Thyroid gland (tissue), 4 donors: ENCODE measurements around the gene MAB21L3. TPM values are rescaled to one million over a fixed set of nuclear protein-coding genes. Genes with fewer than 3 reads are reported as not detected.

Source experiments
- DNase-seq, 2 donors: peaks; one replicate each; pipeline ENCODE4 v3.0.0-alpha.2; 2019
- H3K27ac ChIP-seq, 3 donors: fragments of 200-600 bp; sonication (generic); 1 replicate in 2 of 3; 2 replicates in 1 of 3; pipeline ENCODE4 v1.5.1; 2016 to 2019; ENCODE audit warnings: mild to moderate bottlenecking in 1 of 3, moderate library complexity in 1 of 3
- H3K27me3 ChIP-seq: fragments of 200-600 bp; sonication (generic); one replicate; pipeline ENCODE4 v1.5.1; 2019
- H3K36me3 ChIP-seq, 2 donors: fragments of 200-600 bp; sonication (generic); one replicate each; pipeline ENCODE4 v1.5.1; 2016 to 2019
- H3K4me1 ChIP-seq, 2 donors: fragments of 200-600 bp; sonication (generic); one replicate each; pipeline ENCODE4 v1.5.1; 2017 to 2019
- H3K4me3 ChIP-seq, 3 donors: fragments of 200-600 bp; sonication (generic); replicated peaks in 1 of 3; 1 replicate in 2 of 3; 2 replicates in 1 of 3; pipeline ENCODE4 v1.5.1; 2016; ENCODE audit warnings: mild to moderate bottlenecking in 1 of 3
- H3K9me3 ChIP-seq: fragments of 200-600 bp; sonication (generic); one replicate; pipeline ENCODE4 v1.5.1; 2017
- CTCF ChIP-seq, 6 experiments: fragments of 200-600 bp in 3 of 6; fragments of 450-650 bp in 3 of 6; sonication (generic) in 3 of 6; IDR thresholded peaks; one replicate each; pipeline ENCODE4 v1.5.1; 2016 to 2019; ENCODE audit warnings: antibody characterized with exemption in 6 of 6, mild to moderate bottlenecking in 2 of 6, inconsistent platforms in 1 of 6, moderate library complexity in 1 of 6
- POLR2A ChIP-seq, 2 donors: fragments of 450-650 bp; IDR thresholded peaks; one replicate each; pipeline ENCODE4 v1.6.1; 2017; ENCODE audit warnings: antibody characterized with exemption in 2 of 2, mild to moderate bottlenecking in 2 of 2, moderate library complexity in 1 of 2
- WGBS, 2 donors: methylation state at CpG; one replicate each; pipeline ENCODE4 v1.1.5; 2017; 5-methylcytosine and 5-hydroxymethylcytosine counted together
- intact Hi-C: fragments of 100-400 bp; cut with DNase I; formaldehyde crosslinking; loops from one replicate; pipeline ENCODE4 v1.15.1; 2023
- total RNA-seq, 4 donors: library from RNA; depleted of rRNA; stranded (reverse); fragments of >200 nt; gene quantifications; one replicate each; pipeline ENCODE4 v1.2.3, GENCODE V29; 2016

MAB21L3 gene
- total RNA-seq, 4 donors from 2014 or later: 0.34 to 0.89 (median 0.73) TPM

GRCh38 chr1:116105996-116106395 lies 5.2 kb upstream of the MAB21L3 start:
- Histone ChIP-seq H3K36me3 (no peaks in the 10 kb centered on the region), H3K4me3 (no peak overlapping the region), H3K27me3 (no peaks in the 10 kb centered on the region), H3K4me1 (peaks cover under 1 to 3% of the 10 kb centered on the region in 2 donors), H3K27ac (no peak overlapping the region), H3K9me3 (no peaks in the 10 kb centered on the region)
- intact Hi-C loops: no loop called here
- TF ChIP-seq POLR2A (IDR thresholded peaks at IDR 0.05) (no peak), CTCF (IDR thresholded peaks at IDR 0.05) (no peak)
- 65 to 75% methylated on average over 2 of the region's 2 CpGs for WGBS, 2 donors
- no peak for DNase-seq

GRCh38 chr1:116106646-116107045 lies 4.6 kb upstream of the MAB21L3 start:
- TF ChIP-seq POLR2A (IDR thresholded peaks at IDR 0.05) (no peak), CTCF (IDR thresholded peaks at IDR 0.05) (no peak)
- H3K9me3 ChIP-seq: no peaks in the 10 kb centered on the region
- no peaks in the 10 kb centered on the region for H3K27me3 ChIP-seq
- H3K4me1 ChIP-seq: peaks cover 4 to 9% of the 10 kb centered on the region in 2 donors
- H3K4me3 ChIP-seq: no peak overlapping the region
- 91 to 96% methylated on average over 4 of the region's 4 CpGs for WGBS, 2 donors
- no peak for DNase-seq
- H3K27ac ChIP-seq: no peak overlapping the region
- H3K36me3 ChIP-seq: no peaks in the 10 kb centered on the region
- intact Hi-C loops: no loop called here

- 86 to 91% methylated on average over 4 of the region's 4 CpGs for whole genome bisulfite sequencing, 2 donors
- no peak overlapping the region for H3K4me3 ChIP-seq
- peaks cover 10 to 17% of the 10 kb centered on the region in 2 donors for H3K4me1 ChIP-seq
- no peak for TF ChIP-seq CTCF (IDR thresholded peaks at IDR 0.05)
- no peak for TF ChIP-seq POLR2A (IDR thresholded peaks at IDR 0.05)
- H3K36me3 ChIP-seq: no peaks in the 10 kb centered on the region
- intact Hi-C loops: no loop called here
- no peak overlapping the region for H3K27ac ChIP-seq
- H3K9me3 ChIP-seq: no peaks in the 10 kb centered on the region
- no peaks in the 10 kb centered on the region for H3K27me3 ChIP-seq
- DNase-seq: no peak
Observed at GRCh38 chr1:116107371-116107770, 3.8 kb upstream of the MAB21L3 start.

- H3K4me3 ChIP-seq: no peak overlapping the region
- WGBS, 2 donors: 38 to 47% methylated on average over 10 to 11 of the region's 11 CpGs
- DNase-seq: peak; percentile 58 to 62
- no peaks in the 10 kb centered on the region for H3K36me3 ChIP-seq
- H3K27ac ChIP-seq: peak overlapping the region; percentile 73 to 89 (median 85)
- no peaks in the 10 kb centered on the region for H3K27me3 ChIP-seq
- TF ChIP-seq POLR2A (IDR thresholded peaks at IDR 0.05): peak in 1 of 2 donors; percentile 7
- TF ChIP-seq CTCF (IDR thresholded peaks at IDR 0.05): no peak
- intact Hi-C loops: loop anchor here (10.0 kb wide), 1 partner anchor 617 kb away; no protein-coding TSS in a partner anchor
- peaks cover 10 to 39% of the 10 kb centered on the region in 2 donors for H3K4me1 ChIP-seq
- no peaks in the 10 kb centered on the region for H3K9me3 ChIP-seq
Observed at GRCh38 chr1:116111524-116112021, 374 bp downstream of the MAB21L3 start.

GRCh38 chr1:116112388-116113140 lies 1.4 kb downstream of the MAB21L3 start:
- 80 to 85% methylated on average over 4 of the region's 4 CpGs for WGBS, 2 donors
- H3K27ac ChIP-seq: peak overlapping the region; percentile 73 to 89 (median 85)
- H3K9me3 ChIP-seq: no peaks in the 10 kb centered on the region
- no peak overlapping the region for H3K4me3 ChIP-seq
- TF ChIP-seq CTCF (IDR thresholded peaks at IDR 0.05): no peak
- TF ChIP-seq POLR2A (IDR thresholded peaks at IDR 0.05): no peak
- intact Hi-C loops: loop anchor here (10.0 kb wide), 1 partner anchor 618 kb away; no protein-coding TSS in a partner anchor
- H3K4me1 ChIP-seq: peaks cover 10 to 39% of the 10 kb centered on the region in 2 donors
- no peak for DNase-seq
- no peaks in the 10 kb centered on the region for H3K27me3 ChIP-seq
- no peaks in the 10 kb centered on the region for H3K36me3 ChIP-seq
